Gastroesophageal sphincter (tissue), 3 donors: Measurements from ENCODE around the gene DENND5B.

Source experiments
- POLR2A ChIP-seq, 2 donors: fragments of 450-650 bp; IDR thresholded peaks; one replicate each; pipeline ENCODE4 v1.6.1; 2017; ENCODE audit warnings: antibody characterized with exemption in 2 of 2, mild to moderate bottlenecking in 2 of 2, moderate library complexity in 1 of 2
- TF ChIP-seq, protein P1 (sequence below), 4 experiments: fragments of 200-600 bp in 2 of 4; fragments of 450-650 bp in 2 of 4; sonication (generic) in 1 of 4; IDR thresholded peaks; one replicate each; pipeline ENCODE4 v1.5.1; 2017 to 2019; ENCODE audit warnings: antibody characterized with exemption in 4 of 4, mild to moderate bottlenecking in 2 of 4, moderate library complexity in 2 of 4

DNA sequence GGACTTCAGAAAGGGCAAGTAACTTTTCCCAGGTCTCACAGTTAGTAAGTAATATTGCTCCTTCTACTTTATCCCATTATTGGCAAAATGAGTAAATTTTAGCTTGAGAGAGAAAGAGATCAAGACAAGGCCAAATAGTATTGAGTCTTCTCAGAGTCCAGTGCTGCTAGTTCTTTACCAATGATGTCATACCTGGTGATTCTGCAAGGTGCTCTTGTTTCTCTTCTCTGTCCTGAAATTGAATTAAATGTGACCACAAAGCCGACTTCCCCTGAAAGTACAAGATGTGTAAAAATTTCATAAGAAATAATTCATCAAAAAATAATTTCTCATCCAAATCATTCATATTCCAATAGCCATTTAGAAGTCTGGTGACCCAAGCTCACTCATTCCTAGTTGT lies 167.5 kb downstream of the DENND5B start:
- TF ChIP-seq, protein P1, sequence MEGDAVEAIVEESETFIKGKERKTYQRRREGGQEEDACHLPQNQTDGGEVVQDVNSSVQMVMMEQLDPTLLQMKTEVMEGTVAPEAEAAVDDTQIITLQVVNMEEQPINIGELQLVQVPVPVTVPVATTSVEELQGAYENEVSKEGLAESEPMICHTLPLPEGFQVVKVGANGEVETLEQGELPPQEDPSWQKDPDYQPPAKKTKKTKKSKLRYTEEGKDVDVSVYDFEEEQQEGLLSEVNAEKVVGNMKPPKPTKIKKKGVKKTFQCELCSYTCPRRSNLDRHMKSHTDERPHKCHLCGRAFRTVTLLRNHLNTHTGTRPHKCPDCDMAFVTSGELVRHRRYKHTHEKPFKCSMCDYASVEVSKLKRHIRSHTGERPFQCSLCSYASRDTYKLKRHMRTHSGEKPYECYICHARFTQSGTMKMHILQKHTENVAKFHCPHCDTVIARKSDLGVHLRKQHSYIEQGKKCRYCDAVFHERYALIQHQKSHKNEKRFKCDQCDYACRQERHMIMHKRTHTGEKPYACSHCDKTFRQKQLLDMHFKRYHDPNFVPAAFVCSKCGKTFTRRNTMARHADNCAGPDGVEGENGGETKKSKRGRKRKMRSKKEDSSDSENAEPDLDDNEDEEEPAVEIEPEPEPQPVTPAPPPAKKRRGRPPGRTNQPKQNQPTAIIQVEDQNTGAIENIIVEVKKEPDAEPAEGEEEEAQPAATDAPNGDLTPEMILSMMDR (IDR thresholded peaks at IDR 0.05), result no peak
- TF ChIP-seq POLR2A (IDR thresholded peaks at IDR 0.05), result no peak
